ENCODE results near the gene RANBP10.

RANBP10 gene

GRCh38 chr16:67833030-67833414 is 26.7 kb upstream of the RANBP10 start:
- TF ChIP-seq CTCF (IDR thresholded peaks at IDR 0.05; ENCODE audit: poor library complexity, severe bottlenecking): no peak
- DNase-seq (ENCODE audit: low spot score): no peak
- H3K27me3 ChIP-seq (ENCODE audit: insufficient read depth, poor library complexity, severe bottlenecking): no peaks in the 10 kb centered on the region
- peak overlapping the region; percentile 75 for H3K4me3 ChIP-seq (ENCODE audit: severe bottlenecking)
- H3K27ac ChIP-seq (ENCODE audit: poor library complexity, severe bottlenecking): peak overlapping the region; percentile 39
- peaks cover 16% of the 10 kb centered on the region for H3K36me3 ChIP-seq (ENCODE audit: low read depth)
- no peaks in the 10 kb centered on the region for H3K9me3 ChIP-seq (ENCODE audit: severe bottlenecking)
- peak; percentile 75 for ATAC-seq (ENCODE audit: low read depth)
- no peaks in the 10 kb centered on the region for H3K4me1 ChIP-seq (ENCODE audit: insufficient read depth, poor library complexity, severe bottlenecking)

GRCh38 chr16:67828651-67829050 is 22.3 kb upstream of the RANBP10 start:
- H3K4me3 ChIP-seq (ENCODE audit: severe bottlenecking): no peak overlapping the region
- H3K4me1 ChIP-seq (ENCODE audit: insufficient read depth, poor library complexity, severe bottlenecking): no peaks in the 10 kb centered on the region
- TF ChIP-seq CTCF (IDR thresholded peaks at IDR 0.05; ENCODE audit: poor library complexity, severe bottlenecking): no peak
- DNase-seq (ENCODE audit: low spot score) (no peak), ATAC-seq (ENCODE audit: low read depth) (no peak)
- H3K9me3 ChIP-seq (ENCODE audit: severe bottlenecking): no peaks in the 10 kb centered on the region
- H3K27me3 ChIP-seq (ENCODE audit: insufficient read depth, poor library complexity, severe bottlenecking): no peaks in the 10 kb centered on the region
- H3K27ac ChIP-seq (ENCODE audit: poor library complexity, severe bottlenecking): no peak overlapping the region
- H3K36me3 ChIP-seq (ENCODE audit: low read depth): peaks cover 16% of the 10 kb centered on the region

GRCh38 chr16:67825906-67826305 is 19.5 kb upstream of the RANBP10 start:
- no peak for DNase-seq (ENCODE audit: low spot score)
- no peaks in the 10 kb centered on the region for H3K4me1 ChIP-seq (ENCODE audit: insufficient read depth, poor library complexity, severe bottlenecking)
- no peak overlapping the region for H3K27ac ChIP-seq (ENCODE audit: poor library complexity, severe bottlenecking)
- no peak overlapping the region for H3K4me3 ChIP-seq (ENCODE audit: severe bottlenecking)
- H3K36me3 ChIP-seq (ENCODE audit: low read depth): peaks cover 9% of the 10 kb centered on the region; the same call in 1 of the 2 replicates
- H3K9me3 ChIP-seq (ENCODE audit: severe bottlenecking): no peaks in the 10 kb centered on the region
- no peaks in the 10 kb centered on the region for H3K27me3 ChIP-seq (ENCODE audit: insufficient read depth, poor library complexity, severe bottlenecking)
- TF ChIP-seq CTCF (IDR thresholded peaks at IDR 0.05; ENCODE audit: poor library complexity, severe bottlenecking): no peak
- no peak for ATAC-seq (ENCODE audit: low read depth)

GRCh38 chr16:67825119-67825518 is 18.8 kb upstream of the RANBP10 start:
- ATAC-seq (ENCODE audit: low read depth): no peak
- Histone ChIP-seq H3K27me3 (ENCODE audit: insufficient read depth, poor library complexity, severe bottlenecking) (no peaks in the 10 kb centered on the region), H3K27ac (ENCODE audit: poor library complexity, severe bottlenecking) (no peak overlapping the region), H3K36me3 (ENCODE audit: low read depth) (peaks cover 4% of the 10 kb centered on the region; the same call in 1 of the 2 replicates), H3K4me1 (ENCODE audit: insufficient read depth, poor library complexity, severe bottlenecking) (no peaks in the 10 kb centered on the region), H3K9me3 (ENCODE audit: severe bottlenecking) (no peaks in the 10 kb centered on the region), H3K4me3 (ENCODE audit: severe bottlenecking) (no peak overlapping the region)
- no peak for DNase-seq (ENCODE audit: low spot score)
- TF ChIP-seq CTCF (IDR thresholded peaks at IDR 0.05; ENCODE audit: poor library complexity, severe bottlenecking): no peak

GRCh38 chr16:67822511-67822910 is 16.2 kb upstream of the RANBP10 start:
- Histone ChIP-seq H3K4me3 (ENCODE audit: severe bottlenecking) (no peak overlapping the region), H3K27ac (ENCODE audit: poor library complexity, severe bottlenecking) (no peak overlapping the region), H3K9me3 (ENCODE audit: severe bottlenecking) (no peaks in the 10 kb centered on the region), H3K27me3 (ENCODE audit: insufficient read depth, poor library complexity, severe bottlenecking) (no peaks in the 10 kb centered on the region), H3K36me3 (ENCODE audit: low read depth) (no peaks in the 10 kb centered on the region), H3K4me1 (ENCODE audit: insufficient read depth, poor library complexity, severe bottlenecking) (no peaks in the 10 kb centered on the region)
- TF ChIP-seq CTCF (IDR thresholded peaks at IDR 0.05; ENCODE audit: poor library complexity, severe bottlenecking): no peak
- ATAC-seq (ENCODE audit: low read depth) (peak; percentile 29; the same call in 1 of the 3 replicates), DNase-seq (ENCODE audit: low spot score) (no peak)
